GM12864 (cell line): ENCODE results near the gene CFAP68.

ENCODE experiments used
- DNase-seq: peaks from one replicate; pipeline ENCODE4 v3.0.0-alpha.2; 2011; ENCODE audit warnings: low read depth
- H3K4me3 ChIP-seq: 2 replicates; pipeline ENCODE4 v1.5.1; 2011; ENCODE audit warnings: mild to moderate bottlenecking, low read depth, low read length, control low read depth
- CTCF ChIP-seq: IDR thresholded peaks from 2 replicates; pipeline ENCODE4 v1.5.1; 2011; ENCODE audit warnings: low read depth, mild to moderate bottlenecking, moderate library complexity, low read length, control low read depth, inconsistent platforms; ENCODE audit errors: missing control alignments

The CFAP68 gene

GRCh38 chr11:111908639-111909305, 29.4 kb downstream of the CFAP68 start:
- no peak for TF ChIP-seq CTCF

DNA sequence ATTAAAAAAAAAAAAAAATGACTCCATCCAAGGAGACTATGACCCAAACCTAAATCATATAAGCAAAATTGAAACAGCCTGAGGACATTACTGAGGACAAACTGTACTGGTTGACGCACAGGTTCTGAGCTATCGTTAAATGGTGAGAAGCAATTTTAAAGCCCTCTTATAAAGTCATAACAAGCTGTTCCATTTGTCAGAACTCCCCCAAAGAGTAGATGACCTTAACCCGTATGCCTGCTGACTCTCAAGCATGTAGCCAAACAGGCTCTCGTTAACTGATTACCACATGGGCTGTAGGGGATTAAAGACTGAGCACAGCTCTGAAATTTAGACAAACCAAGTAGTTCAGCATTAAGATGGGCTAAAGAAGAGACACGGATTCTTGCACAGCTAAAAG, 30.0 kb downstream of the CFAP68 start:
- no peak overlapping the region for H3K4me3 ChIP-seq
- DNase-seq = no peak
- TF ChIP-seq CTCF = no peak

More at GRCh38 chr11:111908639-111909305, 29.4 kb downstream of the CFAP68 start:
- no peak for DNase-seq
- no peak overlapping the region for H3K4me3 ChIP-seq

DNA sequence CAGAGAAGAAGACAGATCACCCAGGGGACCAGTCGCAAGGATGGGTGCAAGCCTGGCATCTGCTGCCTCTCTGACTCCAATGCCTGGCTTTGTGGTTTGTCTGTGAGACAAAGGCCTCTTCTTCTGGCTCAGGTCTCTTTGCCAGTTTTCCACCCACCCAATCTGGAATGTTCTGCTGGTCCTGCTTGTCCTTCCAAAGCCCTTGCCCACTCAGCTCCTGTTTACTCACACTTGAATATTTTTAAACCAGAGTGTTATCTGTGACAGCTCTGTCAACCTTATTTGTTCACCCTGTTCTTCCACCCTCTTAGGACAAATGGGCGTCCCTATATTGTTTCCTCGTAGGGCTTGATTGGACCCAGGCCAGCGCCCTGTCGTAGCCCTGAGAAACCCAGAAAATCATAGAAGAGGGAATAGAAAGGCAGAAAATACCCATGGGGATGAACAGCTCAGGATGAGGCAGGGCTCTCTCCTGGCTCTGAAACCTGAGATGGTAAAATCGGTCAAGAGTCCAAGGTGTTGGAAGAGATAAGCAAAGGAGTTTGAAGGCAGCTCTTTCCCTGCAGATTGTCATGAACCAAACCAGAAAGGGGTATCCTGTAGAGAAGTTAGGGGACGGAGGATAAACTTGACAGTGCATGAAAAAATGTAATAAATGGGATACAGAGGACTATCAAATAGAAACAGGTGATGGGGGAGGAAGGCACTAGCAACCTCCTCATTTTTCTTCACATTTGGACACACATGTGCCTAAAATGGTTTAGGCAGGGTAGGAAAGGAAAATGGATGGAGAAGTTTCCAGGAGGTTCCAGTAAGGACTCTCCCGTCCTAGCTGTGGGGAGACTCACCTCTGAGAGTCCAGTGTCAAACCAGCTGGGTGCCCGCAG, 31.6 kb downstream of the CFAP68 start:
- no peak overlapping the region for H3K4me3 ChIP-seq
- TF ChIP-seq CTCF = no peak
- no peak for DNase-seq

DNA sequence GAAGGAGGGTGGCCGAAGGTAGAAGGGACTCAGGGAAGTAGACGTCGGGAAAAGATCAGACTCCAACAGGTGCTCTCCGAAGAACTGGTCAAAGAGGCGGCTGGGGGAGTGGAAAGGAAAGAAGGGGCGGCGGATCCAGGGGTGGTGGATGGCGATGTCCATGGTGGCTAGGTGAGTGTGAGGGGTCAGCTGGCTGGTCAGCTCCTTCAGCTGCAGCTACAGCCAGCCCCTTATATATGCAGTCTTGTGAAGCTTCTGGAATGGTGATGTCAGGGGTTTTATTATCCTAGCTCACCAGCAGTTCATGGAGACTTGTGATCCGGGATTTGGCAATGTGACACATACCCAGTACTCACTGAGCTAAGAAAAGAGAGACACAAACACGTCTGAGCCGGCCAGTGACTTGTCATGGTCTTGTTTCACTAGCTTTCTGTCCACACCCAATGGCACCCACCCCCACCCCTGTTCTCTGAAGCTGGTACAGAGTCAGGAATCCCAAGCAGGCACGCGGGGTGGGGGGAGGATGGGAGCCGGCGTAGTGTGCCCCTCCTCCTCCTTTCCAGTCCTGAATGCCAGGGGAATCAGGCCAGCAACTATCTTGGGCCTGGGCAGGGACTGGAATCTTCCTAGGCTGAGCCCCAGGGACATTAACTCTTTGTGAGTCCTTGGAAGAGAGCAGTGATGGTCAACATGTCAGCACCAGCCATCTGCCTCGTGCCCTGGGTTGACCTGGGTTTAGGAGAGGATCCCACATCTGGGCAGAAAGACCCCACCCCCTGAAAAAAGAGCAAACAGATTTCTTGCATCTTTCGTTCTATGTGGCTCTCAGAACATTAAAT, 32.4 kb downstream of the CFAP68 start, which contains the start of gene CRYAB:
Gene CRYAB (minus strand): TSS at position 208 of the 839 bp plus-strand sequence. CDS start 46 bp downstream, at position 162.
- no peak for DNase-seq
- no peak for TF ChIP-seq CTCF
- H3K4me3 ChIP-seq = no peak within 1 kb of the TSS

GRCh38 chr11:111912535-111912934, 33.2 kb downstream of the CFAP68 start, which contains the start of gene HSPB2:
HSPB2 (plus strand) TSS chr11:111912734; CDS start chr11:111912830, 96 bp downstream.
- DNase-seq = no peak
- no peak within 1 kb of the TSS for H3K4me3 ChIP-seq
- no peak for TF ChIP-seq CTCF

- no peak for DNase-seq
- no peak overlapping the region for H3K4me3 ChIP-seq
- TF ChIP-seq CTCF = no peak
These were observed 33.9 kb downstream of the CFAP68 start for GRCh38 chr11:111913031-111913861.
